PC-9 (cell line): ENCODE data around the gene TMEM273.

Experiments
- CTCF ChIP-seq: fragments of 200-600 bp; sonication (generic); conservative IDR thresholded peaks from 2 replicates; pipeline ENCODE4 v1.6.1; 2017; ENCODE audit warnings: mixed run types, antibody characterized with exemption, mild to moderate bottlenecking, moderate library complexity
- EZH2 ChIP-seq: fragments of 200-600 bp; sonication (generic); IDR thresholded peaks from 2 replicates; pipeline ENCODE4 v1.8.0; 2017; ENCODE audit warnings: antibody characterized with exemption, low read depth

DNA sequence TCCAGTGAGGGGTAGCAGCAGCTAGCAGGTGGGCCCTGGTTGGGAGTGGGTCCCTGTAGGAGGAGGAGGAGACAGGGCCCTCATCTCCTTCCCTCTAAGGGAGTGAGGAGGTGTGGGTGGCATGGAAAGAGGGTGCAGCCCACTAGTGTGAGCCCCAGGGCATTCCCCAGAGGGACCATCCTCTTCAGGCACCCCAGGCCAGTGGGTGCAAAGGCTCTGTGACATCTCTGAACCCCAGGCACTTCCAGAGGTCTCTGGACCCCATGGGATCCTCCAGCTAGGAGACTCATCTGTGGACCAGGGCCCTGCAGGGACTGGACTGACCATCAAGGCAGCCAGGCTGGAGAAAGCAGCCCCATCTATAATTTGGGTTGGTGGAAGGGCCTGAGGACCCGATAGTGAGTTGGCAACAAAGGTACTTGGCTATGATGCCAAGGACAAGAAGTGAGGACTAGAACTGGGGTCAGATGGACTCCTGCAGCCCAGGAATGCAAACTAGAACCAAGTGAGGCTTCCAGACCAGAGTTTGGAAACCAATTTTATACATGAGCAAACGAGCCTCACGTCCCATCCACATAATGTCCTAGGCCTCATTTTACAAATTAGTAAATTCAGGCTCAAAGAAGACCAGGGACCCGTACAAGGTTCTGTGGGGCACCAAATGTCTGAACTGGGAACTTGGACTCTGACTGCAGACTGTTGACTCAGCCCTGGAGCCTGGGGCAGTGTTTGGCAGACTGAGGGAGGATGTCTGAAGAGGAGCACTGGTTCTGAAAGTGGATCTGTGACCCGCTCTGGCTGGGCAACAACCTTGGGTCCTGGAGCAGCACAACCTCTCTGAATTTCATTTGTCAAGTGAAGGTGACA, 71.4 kb downstream of the TMEM273 start:
- TF ChIP-seq CTCF (no peak), EZH2 (no peak)
